ENCODE results near the gene ZNF311.

Gene ZNF311

DNA sequence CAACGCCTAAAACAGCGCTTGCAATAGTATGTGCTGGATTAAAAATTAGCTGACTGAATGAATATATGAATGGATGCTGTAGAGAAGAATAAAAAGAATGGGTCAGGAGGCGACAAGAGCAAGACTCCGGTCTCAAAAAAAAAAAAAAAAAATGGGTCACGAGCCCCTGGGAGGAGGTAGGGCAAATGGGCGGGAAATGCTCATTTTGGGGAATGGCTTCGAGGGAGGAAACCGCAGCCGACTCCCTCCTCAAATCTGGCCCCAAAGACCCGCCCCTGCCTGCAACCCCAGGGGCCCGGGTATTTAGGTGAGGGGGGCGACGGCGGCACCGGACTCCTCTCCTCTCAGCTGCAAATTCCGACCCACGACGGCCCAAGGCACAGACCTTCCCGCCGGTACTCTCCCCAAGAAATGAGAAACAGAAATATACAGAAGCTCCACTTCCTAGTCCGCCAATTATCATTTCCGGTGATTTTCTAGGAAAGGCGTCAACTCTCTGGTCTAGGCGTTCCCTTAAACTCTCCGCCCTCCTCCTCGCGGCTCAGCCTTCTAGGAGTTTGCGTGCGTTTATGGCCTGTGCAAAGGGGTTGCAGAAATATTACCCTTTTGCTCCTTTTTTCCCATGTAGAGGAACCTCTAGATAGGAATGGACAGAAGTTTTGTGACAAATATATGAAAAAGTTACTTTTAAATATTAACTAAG is at the start of gene ZNF311:
Gene ZNF311, minus strand, starts transcription at position 133 of the 703 bp plus-strand sequence. CDS start 1,361 bp downstream, outside the sequence.
- DNase-seq: no peak

DNA sequence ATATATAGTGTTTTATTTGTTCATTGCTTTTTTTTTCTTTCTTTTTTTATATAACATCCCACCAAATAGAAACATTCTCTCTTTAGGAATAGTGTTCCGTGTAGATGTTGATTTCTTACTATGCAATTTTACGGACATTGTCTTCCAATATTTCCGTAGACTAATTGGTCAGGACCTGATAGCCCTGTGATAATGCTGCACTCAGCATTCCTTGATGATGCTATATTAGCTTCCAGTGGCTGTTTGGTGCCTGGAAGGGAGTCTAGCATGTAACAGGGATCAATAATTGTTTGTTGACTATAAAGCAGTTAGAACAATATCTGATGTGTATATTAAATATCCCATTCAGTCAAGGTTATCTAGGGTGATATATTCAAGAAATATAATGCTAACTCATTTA is 46.6 kb upstream of the ZNF311 start:
- DNase-seq: no peak

GRCh38 chr6:29045075-29045474 is 40.0 kb upstream of the ZNF311 start, which contains the start of gene OR2W1:
Gene OR2W1 (minus strand): TSS chr6:29045175. CDS start chr6:29045175, 0 bp downstream.
- no peak for DNase-seq

DNA sequence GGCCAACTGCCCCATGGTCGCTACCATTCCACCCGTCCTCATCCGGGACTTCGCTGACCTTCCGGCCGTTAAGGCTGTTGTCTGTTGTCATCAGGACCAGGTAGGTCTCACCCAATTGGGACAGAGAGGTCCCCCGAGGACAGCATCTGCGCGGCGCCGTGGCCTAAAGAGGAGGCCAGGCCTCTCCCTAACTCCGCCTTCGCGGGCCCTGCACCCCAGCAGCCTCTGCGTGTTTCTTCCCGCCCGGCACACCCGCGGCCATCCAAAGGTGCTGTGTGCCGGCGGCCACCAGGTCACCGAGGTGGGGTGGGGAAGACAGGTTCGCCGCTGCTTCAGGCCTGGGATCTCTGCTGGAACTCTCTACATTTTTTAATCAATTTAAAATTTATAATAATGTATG is 30.8 kb upstream of the ZNF311 start:
- no peak for DNase-seq

- DNase-seq: no peak
Measured at GRCh38 chr6:29028821-29029220, 23.7 kb upstream of the ZNF311 start.

- no peak for DNase-seq
Measured at GRCh38 chr6:29025927-29026585, 20.9 kb upstream of the ZNF311 start.

GRCh38 chr6:29021434-29021833 is 16.3 kb upstream of the ZNF311 start:
- no peak for DNase-seq

- no peak for DNase-seq
Measured at GRCh38 chr6:29019629-29020028, 14.5 kb upstream of the ZNF311 start.

GRCh38 chr6:29017428-29017802 is 12.3 kb upstream of the ZNF311 start:
- no peak for DNase-seq

- peak; percentile 2 for DNase-seq
Measured at GRCh38 chr6:29016559-29017427, 11.7 kb upstream of the ZNF311 start.

GRCh38 chr6:29014729-29015608 is 9.9 kb upstream of the ZNF311 start:
- DNase-seq: no peak

- no peak for DNase-seq
Measured at GRCh38 chr6:29011276-29011734, 6.2 kb upstream of the ZNF311 start.

DNA sequence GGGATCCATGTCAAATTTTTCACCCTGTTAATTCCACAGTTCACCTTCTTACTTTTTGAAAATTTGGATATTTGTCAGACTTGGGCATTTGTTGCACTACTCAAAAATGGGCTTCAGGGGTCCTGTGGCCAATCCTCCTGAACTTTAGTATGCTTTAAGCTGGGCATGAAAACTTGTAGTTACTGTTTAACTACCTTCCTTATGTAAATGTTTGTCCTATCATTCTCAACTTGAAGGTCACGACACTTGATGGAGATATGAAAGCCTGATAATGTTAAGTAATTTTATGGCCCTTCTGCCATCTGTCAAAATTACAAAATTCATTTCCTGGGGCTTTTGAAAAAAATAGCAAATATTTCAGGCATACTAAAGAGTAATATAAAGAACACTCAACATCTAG is 4.2 kb upstream of the ZNF311 start:
- no peak for DNase-seq

DNA sequence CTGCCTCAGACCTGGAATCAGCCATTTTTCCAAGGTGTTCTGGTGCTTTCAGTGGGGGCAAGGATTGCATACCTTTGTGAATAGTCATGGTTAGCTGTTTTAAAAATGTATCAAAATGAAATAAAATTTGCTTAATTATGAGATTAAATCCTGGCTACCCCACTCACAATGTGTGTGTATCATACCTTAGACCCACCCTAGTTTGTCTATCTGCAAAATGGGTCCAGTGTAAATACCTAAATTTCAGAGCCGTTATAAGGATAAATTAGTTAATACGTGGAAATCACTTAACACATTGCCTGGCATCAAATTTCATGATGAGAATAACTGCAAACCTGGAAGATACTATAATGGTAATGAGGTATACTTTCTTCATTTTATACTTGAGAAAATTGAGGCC is 3.0 kb upstream of the ZNF311 start:
- DNase-seq: no peak

DNA sequence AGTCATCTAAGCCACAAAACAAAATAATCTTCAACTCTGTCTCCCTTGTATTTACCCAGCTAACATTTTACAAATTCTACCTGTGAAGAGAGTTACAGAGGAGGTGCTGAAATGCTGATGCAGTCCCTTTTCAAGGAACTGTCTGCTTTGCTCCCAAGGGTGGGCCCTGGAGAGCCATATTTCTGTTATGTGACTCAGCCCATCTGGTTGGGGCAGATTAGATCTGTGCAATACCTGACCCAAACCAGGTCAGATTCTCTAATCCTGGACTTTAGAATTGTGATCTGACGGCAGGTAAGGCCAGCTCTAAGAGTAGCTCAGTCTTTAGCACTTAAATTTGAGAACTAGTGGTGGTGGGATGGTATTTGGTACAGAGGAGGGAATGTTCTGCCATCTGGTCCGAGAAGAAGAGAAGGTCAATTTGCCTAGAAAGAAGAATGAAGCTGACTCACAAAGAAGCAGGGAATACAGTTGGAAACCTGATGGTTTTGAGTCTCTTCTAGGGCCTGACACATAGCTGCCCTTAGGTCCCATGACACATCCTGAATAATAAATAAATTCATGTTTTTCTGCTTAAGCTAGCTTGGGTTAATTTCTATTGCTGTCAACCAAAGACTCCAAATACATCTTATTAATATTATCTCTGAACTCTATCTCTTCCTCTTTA is 8.1 kb downstream of the ZNF311 start:
- no peak for DNase-seq

DNA sequence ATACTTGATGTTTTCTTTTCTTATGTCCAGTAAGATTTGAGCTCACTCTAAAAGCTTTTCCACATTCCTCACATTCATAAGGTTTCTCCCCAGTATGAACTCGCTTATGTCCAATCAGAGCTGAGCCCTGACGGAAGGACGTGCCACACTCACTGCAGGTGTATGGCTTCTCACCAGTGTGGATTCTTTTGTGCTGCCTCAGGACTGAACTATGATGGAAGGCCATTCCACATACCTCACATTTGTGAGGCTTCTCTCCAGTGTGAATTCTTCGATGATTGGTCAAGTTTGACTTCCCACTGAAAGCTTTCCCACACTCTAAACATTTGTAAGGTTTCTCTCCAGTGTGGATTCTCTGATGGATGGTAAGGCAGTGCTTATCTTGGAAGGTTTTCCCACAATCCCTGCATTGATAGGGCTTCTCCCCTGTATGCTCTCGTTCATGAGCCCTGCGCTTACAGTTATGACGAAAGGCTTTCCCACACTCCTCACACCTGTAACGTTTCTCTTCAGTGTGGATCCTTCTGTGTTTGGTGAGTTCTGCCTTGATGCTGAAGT is 9.9 kb downstream of the ZNF311 start:
- DNase-seq: no peak

- no peak for DNase-seq
Measured at GRCh38 chr6:28988536-28989311, 16.4 kb downstream of the ZNF311 start.

- peak; percentile 42 for DNase-seq
Measured at GRCh38 chr6:28985462-28986164, 19.5 kb downstream of the ZNF311 start.

DNA sequence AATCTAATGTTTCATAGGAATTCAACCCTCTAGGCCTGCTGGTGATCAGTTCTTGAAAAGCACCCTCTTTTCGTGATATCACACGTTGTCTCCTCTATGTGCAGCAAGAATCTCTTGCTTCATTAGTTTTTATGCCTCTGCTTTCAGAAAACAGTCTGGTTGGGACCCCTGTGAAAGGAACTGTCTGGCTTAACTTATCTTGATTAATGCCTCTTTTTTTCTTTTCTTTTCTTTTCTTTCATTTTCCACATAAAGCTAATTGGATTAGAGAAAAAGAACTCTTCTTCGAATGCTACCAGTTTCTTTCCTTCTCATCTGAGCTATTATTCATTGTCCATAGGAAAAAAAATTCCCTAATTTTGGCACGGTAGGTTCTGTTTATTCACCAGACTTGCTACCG is 21.3 kb downstream of the ZNF311 start:
- no peak for DNase-seq
